ENCODE measurements around the gene EBF3. TPM values are rescaled to one million over a fixed set of nuclear protein-coding genes. Genes with fewer than 3 reads are reported as not detected.

The EBF3 gene
- total and polyA plus RNA-seq, 9 of the 15 experiments (the other 6 are each of a cell fraction or from before 2014, with no cell fraction given): not detected

DNA sequence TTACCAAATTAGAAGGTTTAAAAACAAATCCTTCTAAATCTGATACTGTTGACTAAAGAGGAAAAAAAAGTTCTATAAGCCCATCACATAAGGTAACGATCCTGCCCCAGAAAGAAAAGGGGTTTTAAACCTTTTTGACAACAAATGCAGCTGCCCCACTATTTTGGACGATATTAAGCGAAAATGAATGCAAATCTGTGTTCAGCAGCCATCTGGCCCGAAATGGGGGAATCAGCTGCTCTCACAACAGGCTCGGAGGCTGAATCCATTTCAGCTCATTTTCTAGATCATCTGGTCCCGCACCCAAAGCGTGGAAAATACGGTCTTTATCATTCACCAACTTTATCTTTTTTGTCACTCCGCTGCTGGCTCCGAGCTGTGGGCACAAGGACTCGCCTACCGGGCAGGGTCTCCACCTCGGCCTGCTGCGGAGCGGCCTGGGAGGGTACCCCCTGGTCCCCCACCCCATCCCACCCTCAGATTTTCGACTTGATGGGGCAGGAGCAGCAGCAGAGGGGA is 2.4 kb upstream of the EBF3 start (continued):
- TF ChIP-seq, protein P1, sequence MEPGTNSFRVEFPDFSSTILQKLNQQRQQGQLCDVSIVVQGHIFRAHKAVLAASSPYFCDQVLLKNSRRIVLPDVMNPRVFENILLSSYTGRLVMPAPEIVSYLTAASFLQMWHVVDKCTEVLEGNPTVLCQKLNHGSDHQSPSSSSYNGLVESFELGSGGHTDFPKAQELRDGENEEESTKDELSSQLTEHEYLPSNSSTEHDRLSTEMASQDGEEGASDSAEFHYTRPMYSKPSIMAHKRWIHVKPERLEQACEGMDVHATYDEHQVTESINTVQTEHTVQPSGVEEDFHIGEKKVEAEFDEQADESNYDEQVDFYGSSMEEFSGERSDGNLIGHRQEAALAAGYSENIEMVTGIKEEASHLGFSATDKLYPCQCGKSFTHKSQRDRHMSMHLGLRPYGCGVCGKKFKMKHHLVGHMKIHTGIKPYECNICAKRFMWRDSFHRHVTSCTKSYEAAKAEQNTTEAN (CRISPR knock-in tag; IDR thresholded peaks at IDR 0.05): no peak
- TF ChIP-seq HDAC8 (tag; IDR thresholded peaks at IDR 0.05) (no peak), SRSF1 (IDR thresholded peaks at IDR 0.05; ENCODE audit: low read depth, low read length) (no peak), LCOR (CRISPR knock-in tag; IDR thresholded peaks at IDR 0.05) (no peak), FIP1L1 (IDR thresholded peaks at IDR 0.05; ENCODE audit: low read depth, low read length, poor library complexity, severe bottlenecking) (no peak), ZNF224 (CRISPR knock-in tag; IDR thresholded peaks at IDR 0.05) (no peak)

DNA sequence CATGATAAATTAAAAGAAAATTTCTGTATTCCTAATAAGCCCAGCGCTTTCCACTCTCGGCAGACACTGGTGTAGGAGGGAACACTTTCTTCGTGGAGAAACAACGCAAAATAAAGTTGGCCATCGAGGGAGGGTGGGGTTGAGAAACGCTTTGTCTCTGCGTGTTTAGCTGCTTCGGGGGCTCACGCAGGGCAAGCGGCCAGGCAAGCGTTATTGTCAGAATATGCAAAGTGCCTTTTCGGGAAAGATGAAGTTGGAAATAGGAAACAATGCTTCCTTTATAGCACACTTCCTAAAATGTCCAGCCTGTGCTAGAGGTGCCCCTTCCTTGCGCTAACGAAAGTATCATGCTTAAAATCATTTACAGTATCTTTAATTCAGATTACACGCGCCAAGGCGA is 1.9 kb upstream of the EBF3 start:
- in situ Hi-C loops (cut with MboI): no loop called here

More for the DNA sequence above, 1.9 kb upstream of the EBF3 start:
- TF ChIP-seq ZFP91 (CRISPR knock-in tag; IDR thresholded peaks at IDR 0.05) (no peak), CAMTA2 (CRISPR knock-in tag; conservative IDR thresholded peaks at IDR 0.05) (no peak)
- H3K9ac ChIP-seq (ENCODE audit: insufficient read depth in 1 of 2, low read depth in 2 of 2, low read length in 2 of 2): no peak overlapping the region
- H3K4me2 ChIP-seq (ENCODE audit: insufficient read depth, low read length): no peak overlapping the region
- H3K4me3 ChIP-seq: no peak overlapping the region
- no peaks in the 10 kb centered on the region for H3K9me1 ChIP-seq (ENCODE audit: control insufficient read depth, insufficient read depth, low read length)
- no peaks in the 10 kb centered on the region for H4K20me1 ChIP-seq (replicated peaks; ENCODE audit: control insufficient read depth, insufficient read depth, low read length)
- no peak for ATAC-seq
- no peaks in the 10 kb centered on the region for H3K79me2 ChIP-seq (ENCODE audit: control insufficient read depth, insufficient read depth, low read length)
- BruUV-seq (replicated peaks): no TSS peak
- peaks cover 0 to 8% of the 10 kb centered on the region in 2 experiments; a peak in 2 of 5 replicates for H3K4me1 ChIP-seq (replicated peaks in 1 of 2; ENCODE audit: control insufficient read depth in 2 of 2, insufficient read depth in 2 of 2, low read length in 2 of 2)
- CTCF ChIA-PET (ENCODE audit: low intra/inter-chr PET ratio): no interaction called here
- no peak for FAIRE-seq
- H3K27ac ChIP-seq (ENCODE audit: extremely low read depth, low read depth, low read length): no peak overlapping the region
- POLR2A ChIA-PET: no interaction called here
- no peaks in the 10 kb centered on the region for H3K36me3 ChIP-seq (ENCODE audit: control insufficient read depth, insufficient read depth, low read length)
- intact Hi-C loops (cut with micrococcal nuclease): no loop called here
- H3K9me3 ChIP-seq (replicated peaks; ENCODE audit: control insufficient read depth, insufficient read depth, low read depth, low read length): no peaks in the 10 kb centered on the region
- H3K27me3 ChIP-seq (ENCODE audit: control insufficient read depth in 2 of 2, insufficient read depth in 2 of 2, low read length in 2 of 2): peaks cover 0 to 25% of the 10 kb centered on the region in 2 experiments; a peak in 2 of 5 replicates
- DNase-seq (ENCODE audit: extremely low read depth in 1 of 4, low spot score in 3 of 4): no peak
- H2AFZ ChIP-seq (ENCODE audit: low read depth, low read length): no peak overlapping the region
- 6% methylated on average over 17 of the region's 17 CpGs for WGBS (ENCODE audit: insufficient coverage, low coverage, missing lambda C conversion rate)
